IMR-90 (cell line): ENCODE results near the gene ARPC4.
A peak's percentile ranks its signal among the peaks of the same experiment; 100 is the strongest.

Experiments
- CEBPB ChIP-seq: IDR thresholded peaks from 2 replicates; pipeline ENCODE4 v1.6.1; 2012; ENCODE audit warnings: low read depth, low read length, improper control_type of control experiment
- CHD1 ChIP-seq: IDR thresholded peaks from 2 replicates; pipeline ENCODE4 v1.6.1; 2012; ENCODE audit warnings: low read depth, low read length, improper control_type of control experiment
- CTCF ChIP-seq: conservative IDR thresholded peaks from 2 replicates; pipeline ENCODE4 v1.5.1; 2012; ENCODE audit warnings: mild to moderate bottlenecking, low read depth, low read length, improper control_type of control experiment
- MAFK ChIP-seq: IDR thresholded peaks from 2 replicates; pipeline ENCODE4 v1.6.1; 2012; ENCODE audit warnings: low read depth, low read length, improper control_type of control experiment
- NFE2L2 ChIP-seq: fragments of 150-350 bp; IDR thresholded peaks from 2 replicates; pipeline ENCODE4 v1.6.1; 2016; ENCODE audit warnings: low read depth, mild to moderate bottlenecking, low read length
- RCOR1 ChIP-seq: IDR thresholded peaks from 2 replicates; pipeline ENCODE4 v1.6.1; 2012; ENCODE audit warnings: mild to moderate bottlenecking, low read length, improper control_type of control experiment; ENCODE audit not compliant: insufficient replicate concordance
- RFX5 ChIP-seq: IDR thresholded peaks from 2 replicates; pipeline ENCODE4 v1.8.0; 2012; ENCODE audit warnings: low read depth, mild to moderate bottlenecking, low read length, moderate library complexity
- TF ChIP-seq, protein P1 (sequence below): fragments of 150-350 bp; IDR thresholded peaks from 2 replicates; pipeline ENCODE4 v1.6.1; 2017; ENCODE audit warnings: mild to moderate bottlenecking, antibody characterized with exemption, low read length, low read depth

DNA sequence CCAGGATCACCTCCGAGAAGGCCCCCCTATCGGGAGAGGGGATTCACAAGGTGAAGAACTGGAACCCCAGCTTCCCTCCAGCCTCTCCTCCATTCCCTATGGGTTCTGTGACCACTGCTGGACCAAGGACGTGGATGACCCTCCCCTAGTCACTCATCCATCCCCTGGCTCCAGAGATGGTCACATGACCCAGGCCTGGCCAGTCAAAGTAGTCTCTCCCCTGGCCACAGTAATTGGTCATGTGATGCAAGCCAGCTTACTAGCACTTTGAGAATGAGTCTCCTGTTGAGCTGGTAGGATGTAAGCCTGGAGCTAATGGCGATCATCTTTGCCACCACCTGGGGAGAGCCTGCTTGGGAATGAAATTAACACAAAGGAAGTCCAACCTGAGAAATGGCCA lies 27.0 kb upstream of the ARPC4 start:
- TF ChIP-seq CTCF: no peak
- no peak for TF ChIP-seq MAFK
- TF ChIP-seq CHD1: no peak
- TF ChIP-seq RCOR1: no peak
- no peak for TF ChIP-seq CEBPB
- TF ChIP-seq NFE2L2: no peak
- TF ChIP-seq RFX5: no peak
- TF ChIP-seq, protein P1, sequence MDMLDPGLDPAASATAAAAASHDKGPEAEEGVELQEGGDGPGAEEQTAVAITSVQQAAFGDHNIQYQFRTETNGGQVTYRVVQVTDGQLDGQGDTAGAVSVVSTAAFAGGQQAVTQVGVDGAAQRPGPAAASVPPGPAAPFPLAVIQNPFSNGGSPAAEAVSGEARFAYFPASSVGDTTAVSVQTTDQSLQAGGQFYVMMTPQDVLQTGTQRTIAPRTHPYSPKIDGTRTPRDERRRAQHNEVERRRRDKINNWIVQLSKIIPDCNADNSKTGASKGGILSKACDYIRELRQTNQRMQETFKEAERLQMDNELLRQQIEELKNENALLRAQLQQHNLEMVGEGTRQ: peak; percentile 87
